Inflammatory macrophage (primary cell): Measurements from ENCODE around the gene KCNK2.

Experiments used
- DNase-seq, 2 donors: peaks; one replicate each; pipeline ENCODE4 v3.0.0-alpha.2; 2020 to 2022

KCNK2 gene

GRCh38 chr1:215095524-215095923 is 13.0 kb downstream of the KCNK2 start:
- no peak for DNase-seq

- DNase-seq, result no peak
Observed at GRCh38 chr1:215101511-215101910, 19.0 kb downstream of the KCNK2 start.

GRCh38 chr1:215104283-215104682 is 21.7 kb downstream of the KCNK2 start:
- no peak for DNase-seq

GRCh38 chr1:215106067-215106466 is 23.5 kb downstream of the KCNK2 start:
- no peak for DNase-seq

- DNase-seq, result no peak
Observed at GRCh38 chr1:215109171-215109570, 26.6 kb downstream of the KCNK2 start.

- DNase-seq, result no peak
Observed at GRCh38 chr1:215111916-215112315, 29.4 kb downstream of the KCNK2 start.

GRCh38 chr1:215113776-215114153 is 31.2 kb downstream of the KCNK2 start:
- no peak for DNase-seq

GRCh38 chr1:215114154-215114933 is 31.8 kb downstream of the KCNK2 start:
- DNase-seq, result no peak

- no peak for DNase-seq
Observed at GRCh38 chr1:215115760-215116159, 33.2 kb downstream of the KCNK2 start.

GRCh38 chr1:215118081-215118480 is 35.5 kb downstream of the KCNK2 start:
- no peak for DNase-seq

GRCh38 chr1:215119056-215119455 is 36.5 kb downstream of the KCNK2 start:
- no peak for DNase-seq

GRCh38 chr1:215119719-215120365 is 37.3 kb downstream of the KCNK2 start:
- DNase-seq, result no peak

GRCh38 chr1:215128504-215128903 is 46.0 kb downstream of the KCNK2 start:
- DNase-seq, result peak; percentile 12 to 49

GRCh38 chr1:215131291-215131690 is 48.8 kb downstream of the KCNK2 start:
- no peak for DNase-seq

GRCh38 chr1:215132156-215132555 is 49.6 kb downstream of the KCNK2 start:
- DNase-seq, result no peak

- DNase-seq, result no peak
Observed at GRCh38 chr1:215133532-215133931, 51.0 kb downstream of the KCNK2 start.

GRCh38 chr1:215137985-215138384 is 55.4 kb downstream of the KCNK2 start:
- DNase-seq, result no peak

GRCh38 chr1:215140135-215140534 is 57.6 kb downstream of the KCNK2 start:
- peak; percentile 4 to 10 for DNase-seq

- DNase-seq, result no peak
Observed at GRCh38 chr1:215141460-215141859, 58.9 kb downstream of the KCNK2 start.

- no peak for DNase-seq
Observed at GRCh38 chr1:215143497-215143896, 61.0 kb downstream of the KCNK2 start.

- peak; percentile 74 to 88 for DNase-seq
Observed at GRCh38 chr1:215146240-215146975, 63.9 kb downstream of the KCNK2 start.

GRCh38 chr1:215147024-215147423 is 64.5 kb downstream of the KCNK2 start:
- no peak for DNase-seq

GRCh38 chr1:215151841-215152549 is 69.5 kb downstream of the KCNK2 start:
- DNase-seq, result no peak
